A673 (cell line): ENCODE data around the gene ATP2B3. TPM values are rescaled to one million over a fixed set of nuclear protein-coding genes. Genes with fewer than 3 reads are reported as not detected.

Experiments used
- BruUV-seq: library from RNA; stranded (reverse); fragments of 400-500 nt; replicated peaks from 2 replicates; lab custom pipeline; 2021; lab: Mats Ljungman, UMichigan
- CTCF ChIA-PET: fragments of 300-600 bp; sonication (Branson Sonifier 250); formaldehyde crosslinking; loops from one replicate; lab custom pipeline; 2022; ENCODE audit warnings: antibody characterized with exemption; lab: Charles Lee
- POLR2A ChIA-PET: fragments of 300-600 bp; sonication (Branson Sonifier 250); formaldehyde crosslinking; loops from one replicate; lab custom pipeline; 2022; ENCODE audit warnings: antibody characterized with exemption; ENCODE audit not compliant: low non-redundant PET; lab: Charles Lee
- DNase-seq: peaks from one replicate; pipeline ENCODE4 v3.0.0-alpha.2; 2015; ENCODE audit warnings: low spot score
- H3K27ac ChIP-seq: fragments of 200-600 bp; sonication (generic); 2 replicates; pipeline ENCODE4 v1.5.1; 2016; ENCODE audit warnings: mixed run types, low read depth, mild to moderate bottlenecking, mixed read lengths, antibody characterized with exemption, low read length; ENCODE audit not compliant: poor library complexity, severe bottlenecking
- H3K27me3 ChIP-seq: fragments of 200-600 bp; sonication (generic); replicated peaks from 2 replicates; pipeline ENCODE4 v1.6.1; 2017; ENCODE audit warnings: mixed run types, low read depth, mild to moderate bottlenecking, mixed read lengths, antibody characterized with exemption, low read length; ENCODE audit not compliant: insufficient read depth, poor library complexity
- H3K36me3 ChIP-seq: fragments of 200-600 bp; sonication (generic); 2 replicates; pipeline ENCODE4 v1.6.1; 2016; ENCODE audit warnings: mixed run types, mild to moderate bottlenecking, mixed read lengths, antibody characterized with exemption, low read length; ENCODE audit not compliant: insufficient read depth, poor library complexity, severe bottlenecking
- H3K4me1 ChIP-seq: fragments of 200-600 bp; sonication (generic); 2 replicates; pipeline ENCODE4 v1.6.1; 2017; ENCODE audit warnings: mixed run types, mild to moderate bottlenecking, mixed read lengths, antibody characterized with exemption, low read length; ENCODE audit not compliant: insufficient read depth, poor library complexity, severe bottlenecking
- H3K4me3 ChIP-seq: fragments of 200-600 bp; sonication (generic); 2 replicates; pipeline ENCODE4 v1.5.1; 2016; ENCODE audit warnings: low read depth, mixed run types, mild to moderate bottlenecking, mixed read lengths, low read length; ENCODE audit not compliant: poor library complexity, severe bottlenecking
- H3K9me3 ChIP-seq: fragments of 200-600 bp; sonication (generic); 2 replicates; pipeline ENCODE4 v1.6.1; 2016; ENCODE audit warnings: mixed run types, low read depth, mild to moderate bottlenecking, mixed read lengths, antibody characterized with exemption, low read length; ENCODE audit not compliant: poor library complexity, severe bottlenecking
- EZH2 ChIP-seq: fragments of 200-600 bp; sonication (generic); IDR thresholded peaks from 2 replicates; pipeline ENCODE4 v1.6.1; 2017; ENCODE audit warnings: borderline replicate concordance, low read depth, mild to moderate bottlenecking, mixed read lengths, antibody characterized with exemption, low read length; ENCODE audit not compliant: poor library complexity, severe bottlenecking
- intact Hi-C: fragments of 100-400 bp; cut with micrococcal nuclease; formaldehyde crosslinking; loops from one replicate; pipeline ENCODE4 v1.10.0; 2022; ENCODE audit not compliant: unreplicated experiment
- total RNA-seq: library from RNA; stranded (reverse); gene quantifications from 2 replicates; pipeline ENCODE4 v1.2.3, GENCODE V29; 2021
- TF ChIP-seq, protein P1 (sequence below): fragments of 300-800, 200-600 bp; sonication (generic); conservative IDR thresholded peaks from 2 replicates; pipeline ENCODE4 v1.5.1; 2017; ENCODE audit warnings: low read depth, mild to moderate bottlenecking, antibody characterized with exemption, low read length, moderate library complexity, mixed read lengths

The ATP2B3 gene
- total RNA-seq, 1 experiment from 2014 or later = 0.11 TPM

GRCh38 chrX:153608806-153609205 lies 91.4 kb downstream of the ATP2B3 start:
- no peaks in the 10 kb centered on the region for H3K36me3 ChIP-seq
- peaks cover 17% of the 10 kb centered on the region for H3K27me3 ChIP-seq
- no TSS peak for BruUV-seq
- intact Hi-C loops = loop anchor here (1.0 kb wide), 1 partner anchor 53 kb away; no protein-coding TSS in a partner anchor
- TF ChIP-seq EZH2 = no peak
- TF ChIP-seq, protein P1, sequence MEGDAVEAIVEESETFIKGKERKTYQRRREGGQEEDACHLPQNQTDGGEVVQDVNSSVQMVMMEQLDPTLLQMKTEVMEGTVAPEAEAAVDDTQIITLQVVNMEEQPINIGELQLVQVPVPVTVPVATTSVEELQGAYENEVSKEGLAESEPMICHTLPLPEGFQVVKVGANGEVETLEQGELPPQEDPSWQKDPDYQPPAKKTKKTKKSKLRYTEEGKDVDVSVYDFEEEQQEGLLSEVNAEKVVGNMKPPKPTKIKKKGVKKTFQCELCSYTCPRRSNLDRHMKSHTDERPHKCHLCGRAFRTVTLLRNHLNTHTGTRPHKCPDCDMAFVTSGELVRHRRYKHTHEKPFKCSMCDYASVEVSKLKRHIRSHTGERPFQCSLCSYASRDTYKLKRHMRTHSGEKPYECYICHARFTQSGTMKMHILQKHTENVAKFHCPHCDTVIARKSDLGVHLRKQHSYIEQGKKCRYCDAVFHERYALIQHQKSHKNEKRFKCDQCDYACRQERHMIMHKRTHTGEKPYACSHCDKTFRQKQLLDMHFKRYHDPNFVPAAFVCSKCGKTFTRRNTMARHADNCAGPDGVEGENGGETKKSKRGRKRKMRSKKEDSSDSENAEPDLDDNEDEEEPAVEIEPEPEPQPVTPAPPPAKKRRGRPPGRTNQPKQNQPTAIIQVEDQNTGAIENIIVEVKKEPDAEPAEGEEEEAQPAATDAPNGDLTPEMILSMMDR = no peak
- no peak for DNase-seq
- ChIA-PET POLR2A (no interaction called here), CTCF (interaction anchor here (0.8 to 1.2 kb wide), 2 partner anchors 58 to 60 kb away, joined by 3 to 5 read pairs; no protein-coding TSS in a partner anchor)
- no peak overlapping the region for H3K4me3 ChIP-seq
- H3K9me3 ChIP-seq = no peaks in the 10 kb centered on the region
- no peaks in the 10 kb centered on the region for H3K4me1 ChIP-seq
- no peak overlapping the region for H3K27ac ChIP-seq

DNA sequence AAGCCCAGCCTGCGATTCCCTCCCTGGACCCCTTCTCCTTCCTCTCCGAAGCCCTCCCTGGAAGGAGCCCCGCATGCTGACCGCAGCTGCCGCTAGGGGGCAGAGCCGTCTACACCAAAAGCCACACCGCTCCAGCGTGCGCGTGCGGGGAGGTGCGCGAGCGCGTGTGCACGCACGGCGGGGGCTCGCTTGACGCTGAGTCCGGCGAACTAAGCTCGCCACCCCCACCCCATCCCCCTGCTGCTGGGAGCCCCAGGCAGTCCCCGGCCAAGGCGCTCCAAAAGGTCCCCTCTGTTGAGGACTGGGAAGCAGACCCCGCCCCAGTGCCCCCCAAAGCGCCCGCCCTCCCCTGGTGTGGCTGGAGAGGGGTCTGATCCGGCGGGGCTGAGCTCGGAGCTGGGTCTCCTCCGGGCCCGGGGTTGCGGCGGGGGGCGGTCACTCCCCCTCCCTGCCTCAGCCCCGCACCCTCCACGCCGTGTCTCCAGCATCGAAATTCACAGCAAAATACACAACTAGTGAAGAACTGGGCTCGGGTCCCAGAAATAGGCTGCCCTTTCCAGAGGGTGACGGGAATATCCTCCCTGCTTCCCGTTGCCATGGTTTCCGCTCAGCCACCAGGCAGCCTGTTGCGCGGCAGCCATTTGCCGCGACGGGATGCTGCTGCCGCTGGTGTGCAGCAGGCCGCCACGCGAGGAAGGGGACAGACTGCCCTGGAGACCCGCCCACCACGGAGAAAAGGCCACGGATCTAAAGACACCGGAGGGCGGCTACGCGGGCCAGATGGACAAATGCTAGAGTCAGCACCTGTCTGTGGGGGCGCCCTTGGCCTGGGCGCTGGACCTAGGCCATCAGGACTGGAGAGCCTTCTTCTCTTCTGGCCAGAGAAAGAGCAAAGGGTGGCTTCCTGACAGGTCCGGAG lies 92.7 kb downstream of the ATP2B3 start:
- no peaks in the 10 kb centered on the region for H3K4me1 ChIP-seq
- POLR2A ChIA-PET = no interaction called here
- no TSS peak for BruUV-seq
- peaks cover 31% of the 10 kb centered on the region for H3K27me3 ChIP-seq
- CTCF ChIA-PET = interaction anchor here (0.7 to 1.2 kb wide), 3 partner anchors 11 to 59 kb away, joined by 3 to 5 read pairs (median 5); no protein-coding TSS in a partner anchor
- intact Hi-C loops = loop anchor here (1.0 kb wide), 2 partner anchors 52 to 57 kb away; no protein-coding TSS in a partner anchor
- H3K27ac ChIP-seq = no peak overlapping the region
- TF ChIP-seq EZH2 = no peak
- TF ChIP-seq, protein P1 = peak; percentile 85
- peak; percentile 80 for DNase-seq
- H3K9me3 ChIP-seq = no peaks in the 10 kb centered on the region
- peak overlapping the region; percentile 35 for H3K4me3 ChIP-seq
- no peaks in the 10 kb centered on the region for H3K36me3 ChIP-seq

- no peak overlapping the region for H3K4me3 ChIP-seq
- H3K27me3 ChIP-seq = peaks cover 37% of the 10 kb centered on the region
- no TSS peak for BruUV-seq
- ChIA-PET CTCF (no interaction called here), POLR2A (no interaction called here)
- intact Hi-C loops = loop anchor here (1.0 kb wide), 1 partner anchor 56 kb away; no protein-coding TSS in a partner anchor
- H3K4me1 ChIP-seq = no peaks in the 10 kb centered on the region
- H3K36me3 ChIP-seq = no peaks in the 10 kb centered on the region
- H3K27ac ChIP-seq = no peak overlapping the region
- TF ChIP-seq EZH2 = no peak
- TF ChIP-seq, protein P1 = no peak
- no peaks in the 10 kb centered on the region for H3K9me3 ChIP-seq
- DNase-seq = no peak
These were observed 93.4 kb downstream of the ATP2B3 start for GRCh38 chrX:153610836-153611213.
